Measurements from ENCODE around the gene UGGT1.

UGGT1 gene

GRCh38 chr2:128093762-128094161 lies 2.8 kb downstream of the UGGT1 start:
- CTCF ChIA-PET: no interaction called here
- H3K27ac ChIP-seq: no peak overlapping the region
- DNase-seq (ENCODE audit: low spot score): no peak
- POLR2A ChIA-PET (ENCODE audit: low non-redundant PET): no interaction called here
- TF ChIP-seq CTCF (conservative IDR thresholded peaks at IDR 0.05; ENCODE audit: low read depth): no peak

GRCh38 chr2:128095201-128095600 lies 4.2 kb downstream of the UGGT1 start:
- CTCF ChIA-PET: no interaction called here
- POLR2A ChIA-PET (ENCODE audit: low non-redundant PET): no interaction called here
- DNase-seq (ENCODE audit: low spot score): no peak
- no peak for TF ChIP-seq CTCF (conservative IDR thresholded peaks at IDR 0.05; ENCODE audit: low read depth)
- no peak overlapping the region for H3K27ac ChIP-seq

- no peak overlapping the region for H3K27ac ChIP-seq
- TF ChIP-seq CTCF (conservative IDR thresholded peaks at IDR 0.05; ENCODE audit: low read depth): no peak
- POLR2A ChIA-PET (ENCODE audit: low non-redundant PET): interaction anchor here (0.6 kb wide), 1 partner anchor 182 kb away, joined by 4 read pairs; no protein-coding TSS in a partner anchor
- DNase-seq (ENCODE audit: low spot score): no peak
- CTCF ChIA-PET: interaction anchor here (1.1 kb wide), 1 partner anchor 12 kb away, joined by 3 read pairs; the partner anchor contains the start of gene UGGT1
Measured at GRCh38 chr2:128103407-128103806, 12.4 kb downstream of the UGGT1 start.

GRCh38 chr2:128105072-128105471 lies 14.1 kb downstream of the UGGT1 start:
- no peak for TF ChIP-seq CTCF (conservative IDR thresholded peaks at IDR 0.05; ENCODE audit: low read depth)
- ChIA-PET CTCF (no interaction called here), POLR2A (ENCODE audit: low non-redundant PET) (no interaction called here)
- no peak for DNase-seq (ENCODE audit: low spot score)
- no peak overlapping the region for H3K27ac ChIP-seq

- ChIA-PET CTCF (no interaction called here), POLR2A (ENCODE audit: low non-redundant PET) (no interaction called here)
- TF ChIP-seq CTCF (conservative IDR thresholded peaks at IDR 0.05; ENCODE audit: low read depth): no peak
- no peak overlapping the region for H3K27ac ChIP-seq
- no peak for DNase-seq (ENCODE audit: low spot score)
Measured at GRCh38 chr2:128108166-128108565, 17.2 kb downstream of the UGGT1 start.

- no peak for TF ChIP-seq CTCF (conservative IDR thresholded peaks at IDR 0.05; ENCODE audit: low read depth)
- CTCF ChIA-PET: no interaction called here
Measured at GRCh38 chr2:128109243-128109642, 18.2 kb downstream of the UGGT1 start.

More at GRCh38 chr2:128109243-128109642, 18.2 kb downstream of the UGGT1 start:
- DNase-seq (ENCODE audit: low spot score): no peak
- POLR2A ChIA-PET (ENCODE audit: low non-redundant PET): no interaction called here
- no peak overlapping the region for H3K27ac ChIP-seq
